Nucleus accumbens (tissue), 56 donors: ENCODE results near the gene TMOD4.
"Not testable (repeated sequence)": the region's sequence is repeated elsewhere in the genome, so short reads cannot be mapped to it uniquely, and the experiment has no call there.

Experiments used
- DNase-seq, 56 donors: peaks; one replicate each; lab custom pipeline; 2025; lab: John Stamatoyannopoulos, UW

TMOD4 gene

GRCh38 chr1:151175863-151176262 lies at the start of gene TMOD4:
Gene TMOD4, minus strand, starts transcription at chr1:151175981. Its CDS starts 1,106 bp downstream, at chr1:151174875.
- DNase-seq, result no peak

- peak in 1 of 56 donors; percentile 6 for DNase-seq
Observed at GRCh38 chr1:151222130-151222529, 46.3 kb upstream of the TMOD4 start.

- no peak for DNase-seq
Observed at GRCh38 chr1:151221616-151222015, 45.8 kb upstream of the TMOD4 start.

- DNase-seq, result no peak
Observed at GRCh38 chr1:151213560-151213959, 37.8 kb upstream of the TMOD4 start.

GRCh38 chr1:151211972-151212705 lies 36.4 kb upstream of the TMOD4 start:
- no peak for DNase-seq

GRCh38 chr1:151210830-151211229 lies 35.0 kb upstream of the TMOD4 start:
- no peak for DNase-seq

GRCh38 chr1:151205381-151205965 lies 29.7 kb upstream of the TMOD4 start:
- not testable (repeated sequence) for DNase-seq

- peak in 27 of 56 donors; percentile 2 to 64 (median 13) for DNase-seq
Observed at GRCh38 chr1:151199873-151200581, 24.2 kb upstream of the TMOD4 start.

- DNase-seq, result peak; percentile 45 to 100 (median 97)
Observed at GRCh38 chr1:151198254-151199127, 22.7 kb upstream of the TMOD4 start, which contains the start of gene PIP5K1A. Gene PIP5K1A, plus strand, starts transcription at chr1:151198552. Its CDS starts 445 bp downstream, at chr1:151198997.

GRCh38 chr1:151197863-151198253 lies 22.1 kb upstream of the TMOD4 start:
- DNase-seq, result peak in 2 of 56 donors; percentile 14 to 35

- DNase-seq, result peak in 37 of 56 donors; percentile 1 to 81 (median 23)
Observed at GRCh38 chr1:151196292-151196800, 20.6 kb upstream of the TMOD4 start.

GRCh38 chr1:151194894-151195594 lies 19.3 kb upstream of the TMOD4 start:
- peak in 29 of 56 donors; percentile 1 to 59 (median 18) for DNase-seq

- DNase-seq, result no peak
Observed at GRCh38 chr1:151193856-151194255, 18.1 kb upstream of the TMOD4 start.

GRCh38 chr1:151193304-151193703 lies 17.5 kb upstream of the TMOD4 start:
- DNase-seq, result no peak

- DNase-seq, result no peak
Observed at GRCh38 chr1:151192047-151192446, 16.3 kb upstream of the TMOD4 start.

- peak; percentile 15 to 90 (median 73) for DNase-seq
Observed at GRCh38 chr1:151189637-151190445, 14.1 kb upstream of the TMOD4 start, which contains the start of gene VPS72. Gene VPS72, minus strand, starts transcription at chr1:151190197. Its CDS starts 76 bp downstream, at chr1:151190121.

- DNase-seq, result not testable (repeated sequence)
Observed at GRCh38 chr1:151188667-151189066, 12.9 kb upstream of the TMOD4 start.

- DNase-seq, result no peak
Observed at GRCh38 chr1:151187205-151187604, 11.4 kb upstream of the TMOD4 start.
